GM23338 (cell line): ENCODE data around the gene GUCY1A1.

Source experiments
- ETS1 ChIP-seq: IDR thresholded peaks from 2 replicates; pipeline ENCODE4 v1.6.1; 2016; ENCODE audit warnings: antibody characterized with exemption
- EZH2 ChIP-seq: fragments of 200-600 bp; sonication (generic); IDR thresholded peaks from one replicate; pipeline ENCODE4 v1.8.0; 2017; ENCODE audit warnings: antibody characterized with exemption, mild to moderate bottlenecking, low read depth; ENCODE audit not compliant: unreplicated experiment
- EZH2phosphoT487 ChIP-seq: fragments of 200-600 bp; sonication (generic); IDR thresholded peaks from one replicate; pipeline ENCODE4 v1.8.1; 2018; ENCODE audit warnings: antibody characterized with exemption; ENCODE audit not compliant: unreplicated experiment
- POLR2AphosphoS5 ChIP-seq: IDR thresholded peaks from 2 replicates; pipeline ENCODE4 v1.6.1; 2016; ENCODE audit warnings: antibody characterized with exemption, low read depth
- TF ChIP-seq, protein P1 (sequence below): IDR thresholded peaks from one replicate; pipeline ENCODE4 v1.6.1; 2018; ENCODE audit warnings: antibody characterized with exemption; ENCODE audit not compliant: unreplicated experiment
- TF ChIP-seq, protein P2 (sequence below), 2 experiments: fragments of 200-600 bp in 1 of 2; sonication (generic) in 1 of 2; conservative IDR thresholded peaks; 2 replicates each; pipeline versions ENCODE4 v1.5.1 to v1.6.1; 2016 to 2017; ENCODE audit warnings: antibody characterized with exemption in 2 of 2, low read depth in 2 of 2, mild to moderate bottlenecking in 2 of 2, moderate library complexity in 1 of 2

DNA sequence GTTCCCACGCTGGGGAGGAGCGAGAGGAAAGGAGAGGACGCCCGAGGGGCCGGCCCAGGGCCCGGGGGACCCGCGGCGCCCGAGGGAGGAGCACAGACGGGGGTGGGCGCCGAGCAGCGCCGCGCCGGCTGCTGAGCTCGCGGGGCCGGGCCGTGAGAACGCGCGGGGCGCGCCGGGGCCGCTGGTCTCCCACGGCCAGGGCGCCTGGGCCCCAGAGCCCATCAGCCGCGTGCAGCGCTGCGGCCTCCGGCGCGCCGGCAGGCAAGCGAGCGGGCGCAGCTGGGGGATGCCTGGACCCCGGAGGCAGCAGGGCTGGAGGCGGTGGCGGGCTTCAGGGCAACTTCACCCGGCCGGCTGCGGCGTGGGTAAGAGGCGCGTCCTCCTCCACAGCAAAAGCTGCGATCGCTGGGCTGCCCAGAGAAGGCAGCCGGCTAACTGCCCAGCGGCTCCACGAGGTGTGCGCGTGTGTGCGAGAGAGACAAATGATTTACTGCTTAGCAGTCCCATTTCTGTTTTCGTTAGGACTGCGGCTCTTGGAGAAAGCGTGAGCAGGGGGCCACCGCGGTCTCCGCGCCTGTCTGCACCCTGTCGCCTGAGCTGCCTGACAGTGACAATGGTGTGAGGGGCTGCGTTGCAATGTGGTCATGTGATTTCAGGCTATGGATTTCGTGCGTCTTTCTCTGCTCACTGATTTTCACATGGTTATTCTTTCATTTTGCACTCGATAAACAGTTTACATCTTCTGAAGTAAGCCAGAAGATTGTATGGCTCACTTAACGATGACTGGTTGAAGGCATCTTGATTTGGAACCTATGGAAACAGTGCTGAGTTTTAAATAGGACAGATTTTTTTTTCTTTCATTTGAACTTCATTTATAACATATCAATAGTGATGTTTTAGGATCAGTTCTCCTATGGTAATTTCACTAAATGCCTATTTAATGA is 1.2 kb downstream of the GUCY1A1 start:
- TF ChIP-seq, protein P1, sequence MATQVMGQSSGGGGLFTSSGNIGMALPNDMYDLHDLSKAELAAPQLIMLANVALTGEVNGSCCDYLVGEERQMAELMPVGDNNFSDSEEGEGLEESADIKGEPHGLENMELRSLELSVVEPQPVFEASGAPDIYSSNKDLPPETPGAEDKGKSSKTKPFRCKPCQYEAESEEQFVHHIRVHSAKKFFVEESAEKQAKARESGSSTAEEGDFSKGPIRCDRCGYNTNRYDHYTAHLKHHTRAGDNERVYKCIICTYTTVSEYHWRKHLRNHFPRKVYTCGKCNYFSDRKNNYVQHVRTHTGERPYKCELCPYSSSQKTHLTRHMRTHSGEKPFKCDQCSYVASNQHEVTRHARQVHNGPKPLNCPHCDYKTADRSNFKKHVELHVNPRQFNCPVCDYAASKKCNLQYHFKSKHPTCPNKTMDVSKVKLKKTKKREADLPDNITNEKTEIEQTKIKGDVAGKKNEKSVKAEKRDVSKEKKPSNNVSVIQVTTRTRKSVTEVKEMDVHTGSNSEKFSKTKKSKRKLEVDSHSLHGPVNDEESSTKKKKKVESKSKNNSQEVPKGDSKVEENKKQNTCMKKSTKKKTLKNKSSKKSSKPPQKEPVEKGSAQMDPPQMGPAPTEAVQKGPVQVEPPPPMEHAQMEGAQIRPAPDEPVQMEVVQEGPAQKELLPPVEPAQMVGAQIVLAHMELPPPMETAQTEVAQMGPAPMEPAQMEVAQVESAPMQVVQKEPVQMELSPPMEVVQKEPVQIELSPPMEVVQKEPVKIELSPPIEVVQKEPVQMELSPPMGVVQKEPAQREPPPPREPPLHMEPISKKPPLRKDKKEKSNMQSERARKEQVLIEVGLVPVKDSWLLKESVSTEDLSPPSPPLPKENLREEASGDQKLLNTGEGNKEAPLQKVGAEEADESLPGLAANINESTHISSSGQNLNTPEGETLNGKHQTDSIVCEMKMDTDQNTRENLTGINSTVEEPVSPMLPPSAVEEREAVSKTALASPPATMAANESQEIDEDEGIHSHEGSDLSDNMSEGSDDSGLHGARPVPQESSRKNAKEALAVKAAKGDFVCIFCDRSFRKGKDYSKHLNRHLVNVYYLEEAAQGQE, result no peak
- TF ChIP-seq EZH2phosphoT487, result peak; percentile 50
- TF ChIP-seq, protein P2, sequence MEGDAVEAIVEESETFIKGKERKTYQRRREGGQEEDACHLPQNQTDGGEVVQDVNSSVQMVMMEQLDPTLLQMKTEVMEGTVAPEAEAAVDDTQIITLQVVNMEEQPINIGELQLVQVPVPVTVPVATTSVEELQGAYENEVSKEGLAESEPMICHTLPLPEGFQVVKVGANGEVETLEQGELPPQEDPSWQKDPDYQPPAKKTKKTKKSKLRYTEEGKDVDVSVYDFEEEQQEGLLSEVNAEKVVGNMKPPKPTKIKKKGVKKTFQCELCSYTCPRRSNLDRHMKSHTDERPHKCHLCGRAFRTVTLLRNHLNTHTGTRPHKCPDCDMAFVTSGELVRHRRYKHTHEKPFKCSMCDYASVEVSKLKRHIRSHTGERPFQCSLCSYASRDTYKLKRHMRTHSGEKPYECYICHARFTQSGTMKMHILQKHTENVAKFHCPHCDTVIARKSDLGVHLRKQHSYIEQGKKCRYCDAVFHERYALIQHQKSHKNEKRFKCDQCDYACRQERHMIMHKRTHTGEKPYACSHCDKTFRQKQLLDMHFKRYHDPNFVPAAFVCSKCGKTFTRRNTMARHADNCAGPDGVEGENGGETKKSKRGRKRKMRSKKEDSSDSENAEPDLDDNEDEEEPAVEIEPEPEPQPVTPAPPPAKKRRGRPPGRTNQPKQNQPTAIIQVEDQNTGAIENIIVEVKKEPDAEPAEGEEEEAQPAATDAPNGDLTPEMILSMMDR (conservative IDR thresholded peaks at IDR 0.05; ENCODE audit: low read depth in 2 of 2), result no peak
- TF ChIP-seq EZH2, result peak; percentile 83
- no peak for TF ChIP-seq ETS1
- no peak for TF ChIP-seq POLR2AphosphoS5
